Sciatic nerve (tissue), 2 donors: Measurements from ENCODE around the gene SIM2. TPM values are rescaled to one million over a fixed set of nuclear protein-coding genes. Genes with fewer than 3 reads are reported as not detected.

Experiments used
- ATAC-seq: fragments of 200-7000 bp; cut with Tn5 transposase; one replicate; pipeline ENCODE4 v1.9.1; 2020; ENCODE audit warnings: mild to moderate bottlenecking, moderate library complexity
- DNase-seq: peaks from one replicate; pipeline ENCODE4 v3.0.0-alpha.2; 2020; ENCODE audit warnings: low spot score
- intact Hi-C: fragments of 100-400 bp; cut with DNase I; formaldehyde crosslinking; loops from one replicate; pipeline ENCODE4 v1.14.2; 2022
- total RNA-seq: library from RNA; stranded (reverse); fragmentation: NEBNext Ultra II Directional; extraction: Animal tissue kit (Norgen Biotek cat#: 25700); gene quantifications from one replicate; pipeline ENCODE4 v1.2.1, GENCODE V29; 2021
- donor health status: DM: no; HTN: no; CAD: no.
- donor health status: DM: no; HTN: no; CAD: no.

Gene SIM2
- total RNA-seq, 1 donor from 2014 or later, result not detected

DNA sequence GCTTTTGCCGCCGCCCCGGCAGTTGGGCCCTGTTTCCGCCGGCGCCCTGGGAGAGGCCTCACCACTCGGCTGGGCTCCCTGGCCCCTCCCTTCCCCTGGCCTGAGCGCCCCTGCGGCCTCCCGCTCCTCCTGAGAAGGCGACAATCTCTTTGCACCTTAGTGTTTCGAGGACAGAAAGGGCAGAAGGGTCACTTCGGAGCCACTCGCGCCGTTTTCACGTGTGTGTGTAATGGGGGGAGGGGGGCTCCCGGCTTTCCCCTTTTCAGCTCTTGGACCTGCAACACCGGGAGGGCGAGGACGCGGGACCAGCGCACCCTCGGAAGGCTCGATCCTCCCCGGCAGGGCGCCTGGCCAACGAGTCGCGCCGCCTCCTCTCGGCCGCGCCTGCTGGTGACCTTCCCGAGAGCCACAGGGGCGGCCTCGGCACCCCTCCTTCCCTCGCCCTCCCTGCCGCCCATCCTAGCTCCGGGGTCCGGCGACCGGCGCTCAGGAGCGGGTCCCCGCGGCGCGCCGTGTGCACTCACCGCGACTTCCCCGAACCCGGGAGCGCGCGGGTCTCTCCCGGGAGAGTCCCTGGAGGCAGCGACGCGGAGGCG, 432 bp upstream of the SIM2 start:
- DNase-seq, result no peak
- ATAC-seq, result no peak
- intact Hi-C loops, result no loop called here

DNA sequence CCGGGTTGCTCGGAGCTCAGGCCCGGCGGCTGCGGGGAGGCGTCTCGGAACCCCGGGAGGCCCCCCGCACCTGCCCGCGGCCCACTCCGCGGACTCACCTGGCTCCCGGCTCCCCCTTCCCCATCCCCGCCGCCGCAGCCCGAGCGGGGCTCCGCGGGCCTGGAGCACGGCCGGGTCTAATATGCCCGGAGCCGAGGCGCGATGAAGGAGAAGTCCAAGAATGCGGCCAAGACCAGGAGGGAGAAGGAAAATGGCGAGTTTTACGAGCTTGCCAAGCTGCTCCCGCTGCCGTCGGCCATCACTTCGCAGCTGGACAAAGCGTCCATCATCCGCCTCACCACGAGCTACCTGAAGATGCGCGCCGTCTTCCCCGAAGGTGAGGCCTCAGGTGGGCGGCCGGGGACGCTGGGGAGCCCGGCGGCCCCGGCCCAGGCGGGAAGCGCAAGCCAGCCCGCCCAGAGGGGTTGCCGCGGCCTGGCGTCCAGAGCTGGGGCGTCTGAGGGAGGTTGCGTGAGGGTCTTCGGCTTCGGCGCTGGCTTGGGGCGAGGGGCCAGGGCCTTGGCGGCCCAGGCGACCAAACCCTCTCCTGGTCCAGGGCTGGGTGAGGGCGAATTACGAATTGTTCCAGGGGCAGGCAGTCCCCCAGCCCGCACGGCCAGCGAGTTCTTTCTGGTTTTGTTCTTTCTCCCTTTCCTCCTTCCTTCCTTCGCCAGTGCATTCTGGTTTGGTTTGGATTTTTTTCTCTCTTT, 805 bp downstream of the SIM2 start:
- ATAC-seq (no peak), DNase-seq (no peak)
- intact Hi-C loops, result no loop called here

DNA sequence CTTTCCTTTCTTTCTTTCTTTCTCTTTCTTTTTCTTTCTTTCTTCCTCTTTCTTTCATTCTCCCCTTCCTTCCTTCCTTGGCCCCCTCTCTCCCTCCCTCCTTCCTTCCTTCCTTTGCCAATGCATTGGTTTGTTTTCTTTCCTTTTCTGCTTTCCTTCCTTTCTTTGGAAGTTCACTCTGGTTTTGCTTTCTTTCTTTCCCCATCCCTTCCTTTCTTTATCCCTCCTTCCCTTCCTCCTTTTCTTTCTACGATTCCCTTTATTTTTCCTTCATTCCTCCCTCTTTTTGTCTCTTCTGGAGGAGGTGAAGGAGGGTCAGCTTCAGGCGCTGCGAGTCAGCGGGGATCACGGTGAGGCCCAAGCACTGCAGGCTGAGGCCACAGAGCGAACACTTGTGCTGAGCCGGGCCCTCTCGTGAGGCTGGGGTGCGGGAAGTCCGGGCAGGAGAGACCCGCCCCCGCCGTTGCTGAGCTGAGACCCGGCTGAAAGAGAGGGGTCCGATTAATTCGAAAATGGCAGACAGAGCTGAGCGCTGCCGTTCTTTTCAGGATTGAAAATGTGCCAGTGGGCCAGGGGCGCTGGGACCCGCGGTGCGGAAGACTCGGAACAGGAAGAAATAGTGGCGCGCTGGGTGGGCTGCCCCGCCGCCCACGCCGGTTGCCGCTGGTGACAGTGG, 1.5 kb downstream of the SIM2 start:
- ATAC-seq (no peak), DNase-seq (no peak)
- intact Hi-C loops, result no loop called here

DNA sequence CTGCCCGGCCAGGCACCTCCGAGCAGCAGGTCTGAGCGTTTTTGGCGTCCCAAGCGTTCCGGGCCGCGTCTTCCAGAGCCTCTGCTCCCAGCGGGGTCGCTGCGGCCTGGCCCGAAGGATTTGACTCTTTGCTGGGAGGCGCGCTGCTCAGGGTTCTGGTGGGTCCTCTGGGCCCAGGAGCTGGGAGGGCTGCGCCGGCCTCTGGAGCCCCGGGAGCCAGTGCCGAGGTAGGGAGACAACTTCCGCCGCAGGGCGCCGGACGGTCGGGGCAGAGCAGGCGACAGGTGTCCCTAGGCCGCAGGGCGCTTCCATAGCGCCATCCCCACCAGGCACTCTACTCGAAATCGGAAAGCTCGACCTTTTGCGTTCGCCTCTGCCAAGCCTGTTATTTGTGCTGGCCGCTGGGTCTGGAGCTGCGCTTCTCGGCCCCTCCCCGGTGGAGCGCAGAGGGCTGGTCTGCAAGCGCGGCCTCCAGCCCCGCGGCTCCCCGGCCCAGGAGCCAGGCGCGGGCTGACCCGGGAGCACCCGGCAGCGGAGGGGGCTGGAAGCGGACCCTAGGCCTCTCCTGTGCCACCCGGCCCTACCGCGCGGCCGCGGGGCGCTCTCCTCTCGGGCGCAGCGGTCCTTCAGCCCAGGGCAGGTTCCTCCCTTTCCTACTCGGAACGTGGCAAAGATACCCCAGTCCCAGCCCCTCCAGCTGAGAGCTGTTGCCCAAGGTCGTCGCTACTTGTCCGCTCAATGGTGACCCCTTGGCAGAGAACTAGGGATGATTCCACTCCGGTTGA, 2.2 kb downstream of the SIM2 start:
- DNase-seq, result no peak
- no peak for ATAC-seq
- intact Hi-C loops, result no loop called here

DNA sequence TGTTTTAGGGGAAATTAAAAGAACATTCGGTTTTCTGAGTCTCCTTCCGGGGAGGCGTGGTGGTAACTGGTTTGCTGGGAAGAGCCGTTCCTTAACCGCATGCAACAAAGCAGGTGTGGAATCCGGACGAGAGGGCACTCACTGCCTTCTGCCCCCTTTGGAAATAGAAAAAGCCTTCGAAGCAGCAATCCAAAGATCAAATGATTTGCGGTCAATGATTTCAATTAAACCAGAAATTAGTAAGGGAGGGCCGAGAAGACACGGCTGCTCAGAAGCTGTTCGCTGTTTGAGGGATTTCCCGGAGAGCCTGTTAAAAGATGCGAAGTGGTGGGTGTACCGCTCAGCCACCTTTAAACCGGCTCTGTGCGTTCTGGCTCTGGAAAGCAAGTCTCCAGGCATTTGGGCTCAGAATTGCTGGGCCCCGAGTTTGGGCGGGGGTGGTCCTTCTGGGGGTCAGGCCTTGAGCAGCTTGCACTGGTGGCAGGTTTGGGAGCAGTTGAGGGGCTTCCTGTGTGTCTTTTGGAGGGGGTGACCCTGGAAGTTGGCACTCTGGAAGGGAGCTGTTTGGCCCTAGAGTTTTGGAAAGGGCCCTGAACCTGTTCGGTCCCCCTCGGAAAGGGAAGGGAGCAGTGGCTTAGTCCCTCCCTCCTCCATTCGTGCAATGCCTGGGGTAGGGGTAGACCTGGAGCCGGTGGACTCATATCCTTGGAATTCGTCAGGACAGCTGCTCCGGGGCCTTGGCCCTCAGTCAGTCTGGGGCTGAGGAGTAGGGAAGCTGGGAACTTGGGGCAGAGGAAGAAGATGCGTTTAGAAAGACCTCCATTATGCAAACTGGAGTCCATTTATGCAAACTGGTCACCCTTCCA, 3.1 kb downstream of the SIM2 start:
- peak; percentile 30 for DNase-seq
- intact Hi-C loops, result no loop called here
- no peak for ATAC-seq

DNA sequence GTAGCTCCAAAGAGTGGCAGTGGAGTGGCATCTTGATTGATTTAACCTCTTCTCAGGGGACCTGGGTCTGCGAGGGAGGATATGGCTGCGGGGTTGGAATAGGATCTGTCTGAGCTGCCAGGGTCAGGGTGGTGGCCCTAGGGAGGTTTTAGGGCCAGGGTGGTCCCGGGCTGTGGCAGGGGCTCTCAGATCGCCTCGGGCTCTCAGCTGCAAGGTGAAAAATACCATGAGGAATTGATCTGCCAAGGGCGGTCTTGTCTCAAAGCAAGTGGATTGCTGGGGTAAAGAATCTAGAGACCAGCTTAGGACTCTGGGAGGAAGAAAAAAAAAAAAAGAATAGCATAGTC, 3.7 kb downstream of the SIM2 start:
- no peak for ATAC-seq
- peak; percentile 7 for DNase-seq
- intact Hi-C loops, result no loop called here

DNA sequence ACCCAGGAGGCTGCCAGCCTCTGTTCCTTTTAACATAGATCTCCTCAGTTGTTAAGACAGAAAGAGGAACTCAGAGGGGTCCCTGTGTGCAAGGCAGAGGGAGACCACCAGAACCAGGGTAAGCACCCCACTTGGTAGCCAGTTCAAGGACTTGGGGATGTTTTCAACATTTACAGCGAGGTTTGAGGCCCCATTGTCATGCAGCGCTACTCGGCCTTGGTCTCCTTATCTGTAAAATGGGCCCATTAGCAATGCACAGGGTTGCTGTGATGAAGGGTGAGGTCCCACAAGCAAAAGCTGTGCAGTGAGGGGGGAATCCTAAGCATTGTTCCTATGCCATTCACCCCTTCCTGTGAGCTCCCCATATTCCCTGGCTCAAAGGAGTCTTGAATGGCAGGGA, 4.2 kb downstream of the SIM2 start:
- DNase-seq (no peak), ATAC-seq (no peak)
- intact Hi-C loops, result no loop called here

DNA sequence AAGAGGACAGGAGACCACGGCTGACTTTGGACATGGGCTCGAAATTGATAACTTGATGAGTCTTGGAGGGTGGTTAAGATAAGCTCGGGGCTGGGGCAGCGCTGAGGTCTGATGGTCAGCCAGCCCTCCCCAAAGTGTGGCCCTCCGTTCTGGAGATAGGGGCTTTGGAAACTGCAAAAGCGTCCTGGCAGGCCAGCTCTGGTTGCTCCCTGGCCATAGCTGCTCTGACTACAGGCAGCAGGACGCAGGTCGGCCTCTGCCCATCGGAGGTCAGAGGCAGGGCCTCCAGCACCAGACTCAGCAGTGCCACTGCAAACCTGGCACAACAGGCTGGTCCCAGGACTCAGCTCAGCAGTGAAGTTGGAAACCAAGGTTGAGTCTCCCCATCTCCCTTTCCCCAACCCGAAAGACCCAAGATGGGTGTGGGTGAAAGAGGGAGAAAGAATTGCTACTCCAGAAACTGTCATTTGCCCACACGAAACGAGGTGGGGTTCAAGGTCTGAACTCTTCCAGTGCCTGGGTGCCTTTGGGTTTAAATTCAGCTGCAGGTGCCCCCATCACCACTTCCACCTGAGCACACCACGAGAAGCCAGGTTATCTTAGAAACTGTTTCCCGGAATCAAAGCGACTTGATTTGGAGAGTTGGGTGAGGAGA, 4.8 kb downstream of the SIM2 start:
- peak; percentile 32 for DNase-seq
- no peak for ATAC-seq
- intact Hi-C loops, result no loop called here

DNA sequence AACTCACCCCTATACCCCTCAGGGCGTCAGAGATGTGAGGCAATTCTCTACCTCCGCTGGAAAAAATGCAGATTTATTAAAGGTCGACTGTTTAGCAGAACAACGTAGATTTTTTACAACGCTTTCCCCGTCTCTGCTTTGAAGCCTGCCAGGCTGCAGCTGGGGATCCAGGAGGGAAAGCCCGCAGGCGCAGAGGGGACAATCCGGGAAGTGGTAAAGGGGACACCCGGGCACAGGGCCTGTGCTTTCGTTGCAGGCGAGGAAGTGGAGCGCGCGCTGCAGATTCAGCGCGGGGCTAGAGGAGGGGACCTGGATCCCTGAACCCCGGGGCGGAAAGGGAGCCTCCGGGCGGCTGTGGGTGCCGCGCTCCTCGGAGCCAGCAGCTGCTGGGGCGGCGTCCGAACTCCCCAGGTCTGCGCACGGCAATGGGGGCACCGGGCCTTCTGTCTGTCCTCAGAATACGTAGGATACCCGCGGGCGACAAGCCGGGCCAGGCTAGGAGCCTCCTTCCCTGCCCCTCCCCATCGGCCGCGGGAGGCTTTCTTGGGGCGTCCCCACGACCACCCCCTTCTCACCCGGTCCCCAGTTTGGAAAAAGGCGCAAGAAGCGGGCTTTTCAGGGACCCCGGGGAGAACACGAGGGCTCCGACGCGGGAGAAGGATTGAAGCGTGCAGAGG, 5.5 kb downstream of the SIM2 start:
- intact Hi-C loops, result no loop called here
- ATAC-seq, result no peak
- peak; percentile 52 for DNase-seq

DNA sequence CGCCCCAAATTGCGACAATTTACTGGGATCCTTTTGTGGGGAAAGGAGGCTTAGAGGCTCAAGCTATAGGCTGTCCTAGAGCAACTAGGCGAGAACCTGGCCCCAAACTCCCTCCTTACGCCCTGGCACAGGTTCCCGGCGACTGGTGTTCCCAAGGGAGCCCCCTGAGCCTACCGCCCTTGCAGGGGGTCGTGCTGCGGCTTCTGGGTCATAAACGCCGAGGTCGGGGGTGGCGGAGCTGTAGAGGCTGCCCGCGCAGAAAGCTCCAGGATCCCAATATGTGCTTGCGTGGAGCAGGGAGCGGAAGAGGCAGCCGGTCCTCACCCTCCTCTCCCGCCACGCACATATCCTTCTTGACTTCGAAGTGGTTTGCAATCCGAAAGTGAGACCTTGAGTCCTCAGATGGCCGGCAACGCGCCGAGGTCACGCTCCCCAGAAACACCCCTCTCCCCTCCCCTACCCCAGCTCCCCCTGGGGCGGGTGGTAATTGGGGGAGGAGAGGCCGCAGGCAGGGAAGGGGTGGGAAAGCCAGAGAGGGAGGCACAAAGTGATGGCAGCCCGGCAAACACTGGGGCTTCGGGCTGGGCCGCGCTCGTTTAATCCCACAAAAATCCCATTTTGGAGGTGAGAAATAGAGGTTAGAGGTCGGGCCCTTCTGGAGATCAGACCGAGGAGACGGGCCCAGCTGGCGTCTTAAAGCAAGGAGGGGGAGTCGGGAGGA, 6.2 kb downstream of the SIM2 start:
- peak; percentile 49 for DNase-seq
- no peak for ATAC-seq
- intact Hi-C loops, result no loop called here

DNA sequence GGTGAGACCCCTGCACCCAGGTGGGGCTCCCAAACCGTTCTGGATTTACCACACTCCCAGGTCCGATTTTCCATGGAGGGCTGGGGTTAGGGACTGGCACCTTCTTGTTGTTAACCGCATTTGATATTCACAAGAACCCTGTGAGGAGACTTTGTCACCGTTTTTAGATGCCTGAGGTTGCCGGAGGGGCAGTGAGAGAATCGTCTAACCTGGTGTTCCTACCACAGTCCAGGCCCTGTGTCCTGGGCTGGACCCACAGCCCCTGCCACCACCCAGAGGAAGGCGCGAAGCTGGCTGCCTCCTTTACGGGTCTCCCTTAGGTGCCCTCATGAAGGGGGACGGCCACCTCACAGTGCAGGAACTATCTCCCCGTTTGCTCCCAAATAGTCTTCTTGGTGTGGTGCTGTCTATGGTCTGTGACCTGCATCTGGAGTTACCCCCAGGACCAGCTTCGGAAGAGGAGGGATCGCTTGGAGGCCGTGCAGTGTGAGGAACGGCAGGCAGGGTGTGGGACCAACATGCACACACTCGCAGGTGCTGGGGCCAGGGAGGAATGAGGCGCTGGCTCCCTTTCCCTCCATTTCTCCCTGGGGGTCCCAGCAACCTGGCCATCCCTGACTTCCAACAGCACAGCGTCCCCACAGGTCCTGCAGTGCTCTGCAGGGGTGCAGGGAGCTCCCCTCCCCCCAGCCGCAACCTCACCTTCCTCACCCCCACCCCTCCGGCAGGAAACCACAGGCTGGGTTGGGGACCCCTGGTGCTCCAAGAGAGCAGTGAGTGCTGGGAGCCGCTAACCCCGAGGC, 7.0 kb downstream of the SIM2 start:
- ATAC-seq, result no peak
- peak; percentile 34 for DNase-seq
- intact Hi-C loops, result no loop called here

DNA sequence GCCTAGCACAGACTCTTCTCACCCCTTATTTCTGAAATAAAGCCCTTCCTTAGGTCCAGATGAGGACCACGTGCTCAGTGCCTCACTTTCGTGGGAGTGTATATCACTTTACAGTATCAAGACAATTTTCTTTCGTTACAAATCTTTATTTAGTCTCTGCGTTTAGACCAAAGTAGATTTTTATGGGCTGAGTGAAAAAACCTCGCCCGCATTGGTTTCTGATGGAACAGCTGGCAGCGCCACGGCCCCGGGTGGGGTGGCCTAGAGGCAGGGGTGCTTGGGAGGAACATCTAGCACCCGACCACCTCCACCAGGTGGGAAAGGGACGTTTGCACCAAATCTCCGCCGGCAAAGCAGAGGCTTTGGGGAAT, 7.6 kb downstream of the SIM2 start:
- peak; percentile 43 for DNase-seq
- intact Hi-C loops, result no loop called here
- no peak for ATAC-seq

DNA sequence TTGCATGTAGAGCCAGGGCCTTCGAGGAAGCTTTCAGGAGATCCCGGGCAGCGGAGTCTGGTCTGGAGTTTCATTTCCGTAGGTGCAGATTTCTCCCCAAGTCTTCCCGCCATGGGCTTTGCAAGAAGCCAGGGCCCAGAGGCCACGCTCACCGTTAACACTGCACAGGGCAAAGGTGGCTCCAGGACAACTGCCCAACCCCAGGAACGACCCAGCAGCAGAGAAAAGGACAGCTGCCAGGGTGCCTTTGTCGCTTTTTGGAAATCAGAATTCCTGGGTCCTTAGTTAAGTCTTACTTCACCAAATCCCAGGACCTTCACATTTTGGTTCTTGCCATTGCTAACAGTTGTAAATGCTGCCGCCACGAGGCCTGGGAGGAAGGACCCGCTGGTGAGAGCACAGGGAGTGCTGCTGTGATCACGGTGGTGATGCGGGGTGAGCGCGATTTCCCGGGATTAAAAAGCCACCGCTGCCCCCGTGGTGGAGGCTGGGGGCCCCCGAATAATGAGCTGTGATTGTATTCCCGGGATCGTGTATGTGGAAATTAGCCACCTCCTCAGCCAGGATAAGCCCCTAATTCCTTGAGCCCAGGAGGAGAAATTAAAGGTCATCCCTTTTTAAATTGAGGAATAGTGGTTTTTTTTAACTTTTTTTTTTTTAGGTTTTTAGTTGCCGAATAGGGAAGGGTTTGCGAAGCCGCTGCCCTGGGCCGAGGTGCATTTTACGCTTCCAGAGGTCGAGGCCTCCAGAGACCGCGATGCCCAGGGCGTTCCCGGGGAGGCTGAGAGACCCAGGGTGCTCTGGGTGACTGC, 8.2 kb downstream of the SIM2 start:
- peak; percentile 51 for DNase-seq
- intact Hi-C loops, result no loop called here
- ATAC-seq, result no peak

DNA sequence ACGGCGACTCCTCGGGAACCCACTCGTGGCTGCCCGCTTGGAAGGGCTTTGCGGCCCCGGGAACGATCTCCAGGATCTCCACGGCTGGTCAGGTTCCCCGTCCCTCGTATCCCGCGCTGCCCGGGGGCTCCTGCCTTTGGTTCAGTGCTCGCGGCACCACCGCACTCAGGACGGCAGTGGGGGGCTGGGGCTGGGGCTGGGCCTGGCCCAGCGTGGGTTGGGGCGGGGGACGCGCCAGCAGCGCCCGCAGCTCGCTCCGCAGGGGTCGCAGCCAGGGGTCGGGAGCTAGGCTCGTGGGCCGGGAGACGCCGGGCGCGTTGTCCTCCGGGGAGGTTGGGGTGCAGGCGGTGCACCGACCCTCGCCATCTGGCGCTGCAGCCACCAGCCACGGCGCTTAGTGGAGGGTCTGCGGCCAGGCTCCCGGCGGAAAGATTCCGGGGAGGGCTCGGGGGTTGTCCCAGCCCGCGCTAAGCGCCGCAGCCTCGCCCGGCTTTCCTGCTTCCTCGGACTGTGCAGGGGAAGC, 8.9 kb downstream of the SIM2 start:
- DNase-seq, result peak; percentile 51
- no peak for ATAC-seq
- intact Hi-C loops, result no loop called here

DNA sequence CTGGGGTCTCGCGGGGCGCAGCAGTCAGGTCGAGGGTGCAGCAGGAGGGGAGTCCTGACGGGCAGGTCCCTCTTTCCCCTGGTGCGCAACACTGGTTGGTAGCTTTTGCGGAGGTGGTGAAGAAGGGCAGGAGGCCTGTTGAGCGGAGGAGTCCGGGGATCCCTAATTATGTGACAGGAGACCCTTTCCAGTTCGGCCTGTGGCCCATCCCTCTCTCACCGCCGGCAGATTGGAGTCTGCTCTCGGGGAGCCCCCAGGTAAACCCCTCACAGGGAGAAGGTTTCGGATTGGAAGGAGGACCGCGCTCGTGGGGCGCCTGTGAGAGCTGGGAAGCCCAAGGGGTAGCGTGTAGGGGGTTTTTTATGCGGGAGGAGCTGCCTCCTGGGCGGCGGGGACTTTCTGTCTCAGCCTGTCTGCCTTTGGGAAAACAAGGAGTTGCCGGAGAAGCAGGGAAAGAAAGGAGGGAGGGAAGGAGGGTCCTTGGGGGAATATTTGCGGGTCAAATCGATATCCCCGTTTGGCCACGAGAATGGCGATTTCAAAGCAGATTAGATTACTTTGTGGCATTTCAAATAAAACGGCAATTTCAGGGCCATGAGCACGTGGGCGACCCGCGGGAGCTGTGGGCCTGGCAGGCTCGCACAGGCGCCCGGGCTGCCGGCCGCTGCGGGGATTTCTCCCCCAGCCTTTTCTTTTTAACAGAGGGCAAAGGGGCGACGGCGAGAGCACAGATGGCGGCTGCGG, 9.5 kb downstream of the SIM2 start:
- no peak for ATAC-seq
- no peak for DNase-seq
- intact Hi-C loops, result no loop called here
